GM10266 (cell line): Measurements from ENCODE around the gene PLCH2.
A peak's percentile ranks its signal among the peaks of the same experiment; 100 is the strongest.
"Not testable (repeated sequence)": the region's sequence is repeated elsewhere in the genome, so short reads cannot be mapped to it uniquely, and the experiment has no call there.

Experiments
- DNase-seq: peaks from one replicate; pipeline ENCODE4 v3.0.0; 2012; ENCODE audit errors: extremely low spot score
- CTCF ChIP-seq: IDR thresholded peaks from 2 replicates; pipeline ENCODE4 v1.5.1; 2012; ENCODE audit warnings: mild to moderate bottlenecking, low read depth; ENCODE audit not compliant: control insufficient read depth, insufficient read depth; ENCODE audit errors: missing control alignments

Gene PLCH2

GRCh38 chr1:2552189-2552588 is 76.1 kb downstream of the PLCH2 start:
- no peak for TF ChIP-seq CTCF

GRCh38 chr1:2553076-2553475 is 77.0 kb downstream of the PLCH2 start:
- not testable (repeated sequence) for DNase-seq

More at GRCh38 chr1:2552189-2552588, 76.1 kb downstream of the PLCH2 start:
- DNase-seq, result no peak

DNA sequence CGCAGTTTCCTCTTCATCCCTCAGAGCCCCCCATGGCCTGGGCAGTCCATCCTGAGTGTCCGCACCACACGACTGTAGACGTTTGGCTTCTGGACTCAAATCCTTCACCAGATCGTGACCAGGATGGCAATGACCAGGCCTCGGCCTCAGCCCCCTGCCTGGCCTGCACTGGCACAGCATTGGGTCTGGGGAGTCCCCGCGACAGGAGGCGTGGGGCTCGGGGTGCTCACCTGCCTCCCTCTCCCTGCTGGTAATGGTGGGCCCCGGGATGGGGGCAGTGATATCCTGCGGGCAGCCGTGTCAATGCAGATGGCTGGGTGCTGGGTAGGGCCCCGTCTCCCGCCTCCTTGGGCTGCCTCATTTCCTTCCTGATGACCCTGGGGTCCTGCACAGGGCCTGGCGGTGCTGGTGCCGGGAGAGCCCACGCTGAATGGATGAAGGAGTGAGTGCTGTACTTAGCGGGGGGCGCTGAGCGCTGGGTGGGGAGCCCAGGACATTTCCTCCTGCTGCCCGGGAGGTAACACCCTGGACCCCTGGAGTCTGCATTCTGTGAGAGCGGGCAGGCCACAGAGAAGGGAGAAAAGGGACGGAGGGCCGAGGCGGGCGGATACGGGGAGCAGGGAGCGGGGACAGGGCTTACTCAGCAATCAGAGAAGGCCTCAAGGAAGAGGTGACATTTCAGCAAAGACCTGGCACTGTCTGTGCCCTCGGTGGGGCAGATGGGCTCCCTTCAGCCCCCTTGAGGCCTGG is 78.0 kb downstream of the PLCH2 start:
- no peak for DNase-seq
- no peak for TF ChIP-seq CTCF

DNA sequence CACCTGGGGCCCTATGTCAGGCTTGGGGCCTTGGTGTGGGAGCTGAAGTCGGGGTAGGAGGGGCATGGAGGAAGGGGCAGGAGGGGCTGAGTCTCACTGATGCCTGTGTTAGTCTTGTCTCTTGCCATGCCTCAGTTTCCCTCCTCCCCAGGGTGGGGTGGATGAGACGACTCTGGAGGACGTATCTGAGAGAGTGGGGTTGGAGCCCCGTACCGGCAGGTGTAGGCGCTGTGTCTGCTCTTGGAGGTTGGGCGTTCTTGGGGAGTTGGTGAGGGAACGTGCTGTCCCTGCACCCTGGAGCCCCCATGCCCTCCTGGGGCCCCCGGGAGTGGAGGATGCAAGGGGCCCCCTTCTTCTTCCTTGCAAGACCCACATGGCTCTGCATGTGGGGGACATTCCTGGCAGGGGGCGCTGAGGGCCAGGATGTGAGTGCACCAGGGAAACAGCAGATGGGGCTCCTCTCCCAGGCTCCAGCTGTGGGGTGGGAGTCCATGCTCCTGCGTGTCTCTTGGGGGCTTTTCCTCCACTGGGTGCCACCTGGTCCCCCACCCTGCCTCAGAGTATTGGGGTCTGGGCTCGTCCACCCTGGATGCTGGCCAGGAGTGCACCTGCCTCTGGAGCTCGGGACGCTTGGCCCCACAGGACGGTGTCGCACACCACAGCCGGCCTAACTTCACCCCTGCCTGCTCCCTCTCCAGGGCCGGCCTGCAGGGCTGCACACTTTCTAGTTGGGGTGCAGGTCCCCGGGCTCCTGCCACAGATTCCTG is 78.7 kb downstream of the PLCH2 start:
- TF ChIP-seq CTCF, result peak; percentile 82
- peak; percentile 77 for DNase-seq
